ENCODE results near the gene TSHZ2. TPM values are rescaled to one million over a fixed set of nuclear protein-coding genes. Genes with fewer than 3 reads are reported as not detected.
"Not testable (repeated sequence)": the region's sequence is repeated elsewhere in the genome, so short reads cannot be mapped to it uniquely, and the experiment has no call there.

The TSHZ2 gene
- total RNA-seq, 3 donors from 2014 or later: 31.7 to 106 (median 59.6) TPM

DNA sequence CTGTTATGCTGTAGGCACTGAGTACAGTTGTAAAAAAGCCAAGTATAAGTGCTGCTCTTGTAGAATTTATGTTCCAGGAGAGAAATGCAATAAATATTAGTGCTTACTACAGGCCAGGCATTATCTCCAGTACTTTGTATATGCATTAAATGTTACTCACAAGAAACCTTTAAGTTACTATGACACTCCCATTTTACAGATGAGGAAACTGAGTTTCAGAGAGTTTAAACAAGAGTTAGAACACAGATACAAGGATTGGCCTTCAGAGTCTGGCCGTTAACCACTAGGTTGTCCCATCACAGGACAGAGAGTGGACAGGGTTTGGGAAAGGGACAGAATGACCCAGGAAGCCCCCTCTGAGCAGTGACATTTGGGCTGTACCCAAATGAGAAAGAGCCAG lies 347.0 kb downstream of the TSHZ2 start:
- Histone ChIP-seq H3K4me3 (no peak overlapping the region), H3K9me3 (no peaks in the 10 kb centered on the region), H3K27ac (no peak overlapping the region), H3K36me3 (no peaks in the 10 kb centered on the region), H3K27me3 (no peaks in the 10 kb centered on the region), H3K4me1 (no peaks in the 10 kb centered on the region)
- intact Hi-C loops (cut with DNase I; ENCODE audit: low total_unique reads): no loop called here
- TF ChIP-seq POLR2A (IDR thresholded peaks at IDR 0.05): no peak
- TF ChIP-seq POLR2AphosphoS5 (IDR thresholded peaks at IDR 0.05): no peak
- TF ChIP-seq, protein P1, sequence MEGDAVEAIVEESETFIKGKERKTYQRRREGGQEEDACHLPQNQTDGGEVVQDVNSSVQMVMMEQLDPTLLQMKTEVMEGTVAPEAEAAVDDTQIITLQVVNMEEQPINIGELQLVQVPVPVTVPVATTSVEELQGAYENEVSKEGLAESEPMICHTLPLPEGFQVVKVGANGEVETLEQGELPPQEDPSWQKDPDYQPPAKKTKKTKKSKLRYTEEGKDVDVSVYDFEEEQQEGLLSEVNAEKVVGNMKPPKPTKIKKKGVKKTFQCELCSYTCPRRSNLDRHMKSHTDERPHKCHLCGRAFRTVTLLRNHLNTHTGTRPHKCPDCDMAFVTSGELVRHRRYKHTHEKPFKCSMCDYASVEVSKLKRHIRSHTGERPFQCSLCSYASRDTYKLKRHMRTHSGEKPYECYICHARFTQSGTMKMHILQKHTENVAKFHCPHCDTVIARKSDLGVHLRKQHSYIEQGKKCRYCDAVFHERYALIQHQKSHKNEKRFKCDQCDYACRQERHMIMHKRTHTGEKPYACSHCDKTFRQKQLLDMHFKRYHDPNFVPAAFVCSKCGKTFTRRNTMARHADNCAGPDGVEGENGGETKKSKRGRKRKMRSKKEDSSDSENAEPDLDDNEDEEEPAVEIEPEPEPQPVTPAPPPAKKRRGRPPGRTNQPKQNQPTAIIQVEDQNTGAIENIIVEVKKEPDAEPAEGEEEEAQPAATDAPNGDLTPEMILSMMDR (IDR thresholded peaks at IDR 0.05): no peak
- no peak for DNase-seq (ENCODE audit: low spot score in 2 of 2)

DNA sequence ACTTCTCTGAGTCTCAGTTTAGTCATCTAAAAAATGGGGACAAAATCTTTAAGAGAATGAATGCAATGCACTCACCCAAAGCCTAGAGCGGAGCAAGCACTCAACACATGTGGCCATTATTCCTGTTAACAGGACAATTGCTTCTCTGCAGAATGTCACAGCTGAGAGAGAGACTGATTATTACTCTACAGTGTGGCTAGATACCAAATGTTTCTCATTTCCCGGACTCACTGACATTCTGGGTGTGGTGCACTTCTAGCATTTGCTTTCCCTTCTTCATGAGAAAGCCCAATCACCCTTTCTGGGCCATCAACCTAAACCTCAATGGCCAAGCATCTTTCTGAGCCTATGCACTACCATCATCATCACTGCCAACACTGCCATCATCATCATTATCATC lies 347.6 kb downstream of the TSHZ2 start:
- Histone ChIP-seq H3K4me1 (no peaks in the 10 kb centered on the region), H3K9me3 (no peaks in the 10 kb centered on the region), H3K27me3 (no peaks in the 10 kb centered on the region), H3K27ac (no peak overlapping the region), H3K36me3 (no peaks in the 10 kb centered on the region), H3K4me3 (no peak overlapping the region)
- DNase-seq (ENCODE audit: low spot score in 2 of 2): no peak
- intact Hi-C loops (cut with DNase I; ENCODE audit: low total_unique reads): no loop called here
- TF ChIP-seq POLR2AphosphoS5 (IDR thresholded peaks at IDR 0.05) (no peak), POLR2A (IDR thresholded peaks at IDR 0.05) (no peak)
- TF ChIP-seq, protein P1 (IDR thresholded peaks at IDR 0.05): no peak

DNA sequence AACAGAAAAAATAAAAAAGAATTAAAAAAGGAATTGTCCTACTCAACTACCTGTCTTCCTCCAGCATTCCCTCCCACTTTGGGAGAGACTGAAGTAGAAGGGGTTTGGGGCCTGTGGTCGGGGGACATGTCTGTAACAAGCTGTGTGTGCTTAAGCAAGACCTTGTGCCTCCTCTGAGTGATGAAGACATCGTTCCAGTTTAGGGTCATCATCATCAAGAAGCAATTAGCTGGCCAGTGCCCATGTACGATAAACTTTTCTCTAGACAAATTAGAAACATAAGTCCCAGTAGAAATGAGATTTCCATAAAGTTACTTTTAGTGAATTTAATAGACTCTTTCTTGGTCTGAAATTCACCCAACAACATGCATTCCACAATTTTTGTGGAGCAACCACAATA lies 348.5 kb downstream of the TSHZ2 start:
- no peak overlapping the region for H3K27ac ChIP-seq
- no peaks in the 10 kb centered on the region for H3K4me1 ChIP-seq
- intact Hi-C loops (cut with DNase I; ENCODE audit: low total_unique reads): no loop called here
- DNase-seq (ENCODE audit: low spot score in 2 of 2): no peak
- H3K27me3 ChIP-seq: no peaks in the 10 kb centered on the region
- H3K4me3 ChIP-seq: no peak overlapping the region
- no peaks in the 10 kb centered on the region for H3K36me3 ChIP-seq
- no peaks in the 10 kb centered on the region for H3K9me3 ChIP-seq
- TF ChIP-seq POLR2A (IDR thresholded peaks at IDR 0.05) (no peak), POLR2AphosphoS5 (IDR thresholded peaks at IDR 0.05) (no peak)

DNA sequence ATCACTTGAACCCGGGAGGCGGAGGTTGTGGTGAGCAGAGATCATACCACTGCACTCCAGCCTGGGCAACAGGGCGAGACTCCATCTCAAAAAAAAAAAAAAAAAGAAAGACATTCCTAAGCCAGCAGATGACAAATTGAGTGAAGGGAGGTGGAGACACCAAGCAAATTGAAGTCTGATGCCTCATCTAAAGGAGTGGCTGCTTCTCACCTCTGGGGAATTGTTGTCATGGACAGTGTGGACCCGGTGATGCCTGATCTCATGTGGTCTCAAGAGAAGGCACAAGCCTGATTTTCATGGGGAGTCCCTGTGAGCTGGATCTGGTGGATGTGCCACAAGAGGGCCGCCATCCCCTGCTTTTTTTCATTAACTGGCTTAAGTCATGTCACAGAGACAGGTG lies 349.4 kb downstream of the TSHZ2 start:
- H3K9me3 ChIP-seq: no peaks in the 10 kb centered on the region
- TF ChIP-seq POLR2AphosphoS5 (IDR thresholded peaks at IDR 0.05): no peak
- TF ChIP-seq, protein P1 (IDR thresholded peaks at IDR 0.05): no peak
- no peak for TF ChIP-seq POLR2A (IDR thresholded peaks at IDR 0.05)
- H3K27ac ChIP-seq: no peak overlapping the region
- no peaks in the 10 kb centered on the region for H3K4me1 ChIP-seq
- intact Hi-C loops (cut with DNase I; ENCODE audit: low total_unique reads): no loop called here
- no peak overlapping the region for H3K4me3 ChIP-seq
- no peaks in the 10 kb centered on the region for H3K36me3 ChIP-seq
- H3K27me3 ChIP-seq: no peaks in the 10 kb centered on the region
- DNase-seq (ENCODE audit: low spot score in 2 of 2): no peak

DNA sequence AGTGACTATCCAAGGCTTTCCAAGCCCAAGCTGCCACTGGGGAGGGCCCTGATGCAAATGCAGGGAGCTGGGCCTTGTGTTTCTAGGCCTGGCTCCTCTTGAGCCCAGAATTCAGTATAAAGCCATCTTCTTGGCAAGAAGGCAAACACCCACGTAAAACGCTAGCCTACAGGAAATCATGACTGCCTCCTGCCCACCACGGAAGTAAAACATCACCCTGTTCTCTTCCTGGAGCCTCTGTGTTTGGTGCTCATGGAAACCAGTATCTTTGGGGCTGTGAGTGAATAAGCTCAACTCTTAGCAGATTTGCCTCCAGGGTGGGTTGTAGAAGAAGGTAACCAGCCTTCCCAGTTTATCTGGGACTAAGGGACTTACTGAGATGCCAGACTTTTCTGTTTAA lies 350.5 kb downstream of the TSHZ2 start:
- Histone ChIP-seq H3K4me3 (no peak overlapping the region), H3K36me3 (no peaks in the 10 kb centered on the region), H3K4me1 (no peaks in the 10 kb centered on the region), H3K9me3 (no peaks in the 10 kb centered on the region), H3K27ac (no peak overlapping the region), H3K27me3 (no peaks in the 10 kb centered on the region)
- DNase-seq (ENCODE audit: low spot score in 2 of 2): no peak
- TF ChIP-seq POLR2AphosphoS5 (IDR thresholded peaks at IDR 0.05) (no peak), POLR2A (IDR thresholded peaks at IDR 0.05) (no peak)
- TF ChIP-seq, protein P1 (IDR thresholded peaks at IDR 0.05): no peak
- intact Hi-C loops (cut with DNase I; ENCODE audit: low total_unique reads): no loop called here

DNA sequence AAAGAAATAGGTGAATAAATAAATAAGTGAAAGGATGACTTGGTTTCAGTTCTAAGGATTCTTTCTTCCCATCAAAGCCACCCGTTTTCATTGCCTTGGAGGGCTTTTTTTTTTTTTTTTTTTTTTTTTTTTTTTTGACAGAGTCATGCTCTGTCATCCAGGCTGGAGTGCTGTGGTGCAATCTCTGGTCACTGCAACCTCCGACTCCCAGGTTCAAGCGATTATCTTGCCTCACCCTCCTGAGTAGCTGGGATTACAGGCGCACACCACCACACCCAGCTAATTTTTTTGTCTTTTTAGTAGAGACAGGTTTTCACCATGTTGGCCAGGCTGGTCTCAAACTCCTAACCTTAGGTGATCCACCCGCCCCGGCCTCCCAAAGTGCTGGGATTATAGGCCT lies 351.3 kb downstream of the TSHZ2 start:
- H3K27me3 ChIP-seq; H3K9me3 ChIP-seq; DNase-seq (ENCODE audit: low spot score in 2 of 2); H3K4me3 ChIP-seq; H3K27ac ChIP-seq; intact Hi-C loops (cut with DNase I; ENCODE audit: low total_unique reads); H3K4me1 ChIP-seq; H3K36me3 ChIP-seq: not testable (repeated sequence)

Data from breast epithelium (tissue), 4 donors.